Esophagus (tissue), 2 donors: ENCODE results near the gene CTBS. TPM values are rescaled to one million over a fixed set of nuclear protein-coding genes. Genes with fewer than 3 reads are reported as not detected.

Experiments used
- H3K27ac ChIP-seq, 2 donors: one replicate each; pipeline ENCODE4 v1.5.1; 2013; ENCODE audit warnings: low read depth in 2 of 2, mild to moderate bottlenecking in 2 of 2, inconsistent platforms in 1 of 2, low read length in 1 of 2, moderate library complexity in 1 of 2
- H3K27me3 ChIP-seq, 2 donors: one replicate each; pipeline ENCODE4 v1.6.1; 2013; ENCODE audit warnings: low read length in 2 of 2, control low read depth in 1 of 2, mild to moderate bottlenecking in 1 of 2; ENCODE audit not compliant: insufficient read depth in 2 of 2, control insufficient read depth in 1 of 2
- H3K36me3 ChIP-seq, 2 donors: one replicate each; pipeline ENCODE4 v1.6.1; 2013; ENCODE audit warnings: low read length in 1 of 2; ENCODE audit not compliant: control insufficient read depth in 2 of 2, insufficient read depth in 2 of 2
- H3K4me1 ChIP-seq, 2 donors: one replicate each; pipeline ENCODE4 v1.6.1; 2013; ENCODE audit warnings: low read length in 1 of 2; ENCODE audit not compliant: control insufficient read depth in 2 of 2, insufficient read depth in 2 of 2
- H3K4me3 ChIP-seq, 2 donors: one replicate each; pipeline ENCODE4 v1.5.1; 2013; ENCODE audit warnings: low read length in 2 of 2, mild to moderate bottlenecking in 2 of 2, low read depth in 1 of 2, moderate library complexity in 1 of 2
- H3K9me3 ChIP-seq, 2 donors: one replicate each; pipeline ENCODE4 v1.6.1; 2013; ENCODE audit warnings: mild to moderate bottlenecking in 2 of 2, low read depth in 1 of 2, low read length in 1 of 2, moderate library complexity in 1 of 2; ENCODE audit not compliant: control insufficient read depth in 2 of 2, insufficient read depth in 1 of 2
- WGBS, 2 donors: extraction: QIAGEN DNeasy Blood & Tissue Kit; methylation state at CpG; one replicate each; pipeline ENCODE4 v1.1.7; 2013; 5-methylcytosine and 5-hydroxymethylcytosine counted together
- polyA plus RNA-seq, 2 donors: library from polyadenylated mRNA; stranded (reverse); fragments of 200-250 nt; gene quantifications; one replicate each; pipeline ENCODE4 v1.2.3, GENCODE V29; 2013
- donor health status: healthy with polysubstance abuse.
- donor health status: Bipolar disorder and iron deficiency.

CTBS gene
- polyA plus RNA-seq, 2 donors: 3.2 to 6.9 TPM

- 42 to 53% methylated on average over 1 of the region's 1 CpG for whole genome bisulfite sequencing, 2 donors
- Histone ChIP-seq H3K36me3 (no peaks in the 10 kb centered on the region), H3K4me3 (no peak overlapping the region), H3K9me3 (peaks cover 2% of the 10 kb centered on the region in 2 donors), H3K4me1 (no peaks in the 10 kb centered on the region), H3K27ac (no peak overlapping the region), H3K27me3 (no peaks in the 10 kb centered on the region)
These were observed 36.9 kb upstream of the CTBS start for GRCh38 chr1:84611091-84611490.

DNA sequence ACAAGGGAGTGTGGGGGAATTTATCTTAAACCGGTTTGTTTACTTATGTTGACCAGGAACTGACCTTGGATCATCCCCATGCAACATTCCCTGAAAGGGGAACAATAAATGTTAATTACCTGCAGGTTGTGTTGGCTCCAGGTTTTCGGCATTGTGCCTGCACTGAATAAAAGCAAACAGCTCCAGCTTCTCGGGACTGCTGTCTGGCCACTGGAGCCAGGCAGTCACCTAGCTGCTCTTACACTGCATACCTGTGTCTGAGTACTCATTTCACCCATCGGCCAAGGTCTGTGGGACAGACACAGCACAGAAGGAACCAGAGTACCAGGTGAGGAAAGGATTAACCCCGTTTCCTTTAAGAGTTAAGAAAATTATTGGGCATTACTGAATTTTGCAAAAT, 32.7 kb upstream of the CTBS start:
- no peak overlapping the region for H3K27ac ChIP-seq
- no peaks in the 10 kb centered on the region for H3K36me3 ChIP-seq
- H3K9me3 ChIP-seq: peaks cover 2 to 5% of the 10 kb centered on the region in 2 donors
- WGBS, 2 donors: 78 to 81% methylated on average over 5 of the region's 5 CpGs
- H3K4me3 ChIP-seq: no peak overlapping the region
- no peaks in the 10 kb centered on the region for H3K4me1 ChIP-seq
- no peaks in the 10 kb centered on the region for H3K27me3 ChIP-seq

DNA sequence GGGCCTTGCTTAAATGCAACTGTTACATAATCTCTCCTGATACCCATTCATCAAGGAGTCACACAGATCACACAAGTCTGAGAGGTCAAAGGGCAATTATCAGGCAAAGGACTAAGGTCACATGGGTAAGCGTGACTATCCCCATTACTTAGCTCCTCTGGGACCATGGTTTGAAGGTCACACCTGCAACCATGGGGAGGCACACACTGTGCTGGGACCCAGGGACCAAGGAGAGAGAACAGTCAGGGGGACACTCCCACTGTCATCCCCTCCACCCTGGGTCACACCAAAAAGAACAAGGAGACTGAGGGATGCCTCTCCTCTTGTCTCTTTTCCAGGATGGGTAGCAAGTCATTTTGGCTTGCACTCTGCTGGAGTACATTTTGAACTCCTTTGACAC, 30.9 kb upstream of the CTBS start:
- Histone ChIP-seq H3K27me3 (no peaks in the 10 kb centered on the region), H3K27ac (no peak overlapping the region), H3K4me3 (no peak overlapping the region), H3K9me3 (peaks cover 2 to 5% of the 10 kb centered on the region in 2 donors), H3K36me3 (no peaks in the 10 kb centered on the region), H3K4me1 (no peaks in the 10 kb centered on the region)
- 85 to 96% methylated on average over 1 of the region's 1 CpG for WGBS, 2 donors

DNA sequence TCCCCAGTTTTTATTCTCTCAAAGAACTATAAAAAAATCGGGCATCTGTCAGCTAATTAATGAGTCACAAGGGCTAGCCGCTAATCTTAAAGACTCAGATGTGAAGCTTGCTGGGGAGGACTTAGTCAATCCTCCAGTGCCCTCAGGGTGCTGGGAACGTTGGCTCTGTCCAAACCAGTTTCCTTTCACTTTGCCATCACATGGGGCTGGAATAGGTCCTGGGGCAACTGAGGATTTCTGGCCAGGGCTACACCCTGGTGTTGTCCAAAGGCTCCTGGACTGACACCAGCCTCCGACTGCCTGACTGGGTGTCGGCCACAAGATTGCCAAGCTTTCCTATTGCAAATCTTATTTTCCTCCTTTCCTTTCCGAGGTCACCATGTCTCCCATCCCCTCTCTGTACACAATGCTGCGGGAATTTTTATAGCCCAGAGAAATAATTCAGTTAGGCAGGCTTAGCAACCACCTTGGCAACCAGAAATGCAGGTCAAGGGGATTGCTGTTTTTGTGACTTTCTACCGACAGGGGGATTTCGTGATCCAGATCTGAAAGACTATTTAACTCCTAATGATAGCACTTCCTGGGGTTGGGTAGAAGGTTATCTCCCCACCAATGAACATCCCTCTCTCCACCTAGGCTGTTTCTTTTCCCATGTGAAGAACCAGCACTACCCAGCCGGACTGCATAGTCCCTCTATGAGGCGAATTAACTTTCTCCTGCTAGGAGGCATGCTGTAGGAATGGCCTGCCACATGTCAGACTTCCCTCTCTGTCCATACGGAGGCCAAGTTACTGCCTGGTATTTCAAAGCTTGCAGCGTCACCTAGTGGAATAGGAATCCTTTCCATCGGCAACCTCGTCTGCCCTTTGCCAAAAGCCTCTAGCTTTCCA, 29.9 kb upstream of the CTBS start:
- H3K27ac ChIP-seq: peak overlapping the region in 1 of 2 donors; percentile 69
- peaks cover 2 to 5% of the 10 kb centered on the region in 2 donors for H3K9me3 ChIP-seq
- no peaks in the 10 kb centered on the region for H3K4me1 ChIP-seq
- H3K4me3 ChIP-seq: no peak overlapping the region
- 37 to 52% methylated on average over 15 of the region's 15 CpGs for whole genome bisulfite sequencing, 2 donors
- H3K36me3 ChIP-seq: no peaks in the 10 kb centered on the region
- H3K27me3 ChIP-seq: no peaks in the 10 kb centered on the region

GRCh38 chr1:84603223-84603622, 29.0 kb upstream of the CTBS start:
- WGBS, 2 donors: 64 to 65% methylated on average over 2 of the region's 2 CpGs
- H3K27ac ChIP-seq: no peak overlapping the region
- H3K9me3 ChIP-seq: peaks cover 2 to 5% of the 10 kb centered on the region in 2 donors
- H3K4me1 ChIP-seq: no peaks in the 10 kb centered on the region
- H3K36me3 ChIP-seq: no peaks in the 10 kb centered on the region
- H3K4me3 ChIP-seq: no peak overlapping the region
- no peaks in the 10 kb centered on the region for H3K27me3 ChIP-seq

DNA sequence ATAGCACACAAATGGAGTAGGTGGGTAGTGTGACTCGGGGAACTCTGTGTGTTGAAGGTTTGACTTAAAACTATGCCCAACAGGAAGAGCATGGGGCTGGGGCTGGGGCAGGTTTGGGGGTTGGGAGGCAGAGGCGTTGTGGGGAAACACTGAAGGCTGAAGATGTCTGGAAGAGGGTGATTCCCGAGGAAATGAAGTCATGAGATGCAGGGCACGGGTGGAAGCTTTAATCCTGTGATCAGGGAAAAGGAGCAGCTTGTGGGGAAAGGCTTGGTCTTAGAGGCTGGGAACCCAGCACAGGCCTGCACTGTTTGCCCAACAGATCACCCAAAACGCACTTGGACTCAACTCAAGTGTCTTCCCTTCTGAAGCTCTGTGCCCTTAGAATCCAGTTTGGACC, 26.6 kb upstream of the CTBS start:
- H3K27ac ChIP-seq: no peak overlapping the region
- peaks cover 0 to 3% of the 10 kb centered on the region in 2 donors for H3K9me3 ChIP-seq
- no peaks in the 10 kb centered on the region for H3K36me3 ChIP-seq
- H3K4me3 ChIP-seq: no peak overlapping the region
- H3K4me1 ChIP-seq: no peaks in the 10 kb centered on the region
- no peaks in the 10 kb centered on the region for H3K27me3 ChIP-seq
- WGBS, 2 donors: 88 to 89% methylated on average over 5 of the region's 5 CpGs

DNA sequence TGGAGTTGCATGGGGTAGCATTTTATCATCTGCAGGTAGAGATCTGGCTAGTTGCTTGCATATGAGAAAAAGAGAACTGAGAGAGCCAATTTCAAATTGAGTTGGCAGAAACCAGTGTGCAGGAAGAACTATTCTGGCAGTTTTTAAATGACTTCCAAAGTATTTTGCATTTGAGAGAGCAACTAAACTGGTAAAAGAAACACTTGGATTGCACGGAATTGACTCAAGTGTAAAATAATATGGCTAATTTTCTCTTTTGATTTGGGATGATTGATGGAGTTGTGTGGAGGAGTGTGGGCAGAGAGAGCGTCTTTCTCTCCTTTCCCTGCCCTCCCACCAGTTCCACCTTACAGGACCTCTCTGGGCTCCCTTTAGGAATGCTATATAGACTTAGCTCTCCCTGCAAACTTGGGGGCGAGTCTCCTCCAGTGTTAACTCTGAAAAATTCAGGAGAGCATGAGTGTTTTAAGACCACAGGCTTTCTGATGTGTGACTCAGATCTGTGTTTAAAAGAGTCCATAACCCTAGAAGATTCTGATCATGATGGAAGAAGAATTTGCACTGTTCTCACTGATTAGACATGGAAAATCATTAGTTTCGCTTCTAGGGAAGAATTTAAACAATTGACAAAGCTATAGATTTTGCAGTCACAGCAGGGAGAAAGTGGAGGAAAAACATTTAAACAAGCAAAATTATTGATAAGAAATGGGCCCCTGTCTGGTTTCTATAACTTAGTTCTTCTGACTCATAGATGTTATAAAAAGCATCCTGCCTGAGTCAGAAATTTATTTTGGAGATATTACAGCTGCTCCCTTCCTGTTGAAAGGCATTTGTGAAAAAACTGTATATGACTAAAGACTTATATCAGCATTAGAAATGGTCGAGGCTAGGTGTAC, 24.9 kb upstream of the CTBS start:
- WGBS, 2 donors: 46 to 48% methylated on average over 5 of the region's 5 CpGs
- Histone ChIP-seq H3K27me3 (no peaks in the 10 kb centered on the region), H3K4me1 (no peaks in the 10 kb centered on the region), H3K4me3 (no peak overlapping the region), H3K9me3 (no peaks in the 10 kb centered on the region), H3K36me3 (no peaks in the 10 kb centered on the region), H3K27ac (no peak overlapping the region)

DNA sequence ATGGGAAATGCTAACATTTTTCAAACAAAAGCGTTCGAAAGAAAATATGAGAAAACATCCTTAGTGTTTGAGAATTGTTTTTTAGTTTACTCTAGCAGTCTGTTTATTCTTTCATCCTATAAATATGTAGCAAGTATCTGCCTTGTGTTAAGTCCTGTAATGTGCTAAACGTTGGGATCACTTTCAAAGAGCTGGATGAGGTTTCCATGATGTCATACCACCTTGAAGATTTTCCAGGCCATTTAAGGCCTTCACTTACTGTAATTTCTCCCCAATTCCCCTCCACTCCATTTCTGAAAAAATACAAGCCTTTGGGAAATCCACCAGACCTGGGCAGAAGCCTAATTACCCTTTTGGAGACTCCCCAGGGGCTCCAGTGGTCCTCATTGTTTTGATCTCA, 24.2 kb upstream of the CTBS start:
- no peak overlapping the region for H3K4me3 ChIP-seq
- H3K36me3 ChIP-seq: no peaks in the 10 kb centered on the region
- H3K27me3 ChIP-seq: no peaks in the 10 kb centered on the region
- no peak overlapping the region for H3K27ac ChIP-seq
- 69 to 75% methylated on average over 3 of the region's 3 CpGs for WGBS, 2 donors
- no peaks in the 10 kb centered on the region for H3K9me3 ChIP-seq
- H3K4me1 ChIP-seq: no peaks in the 10 kb centered on the region

DNA sequence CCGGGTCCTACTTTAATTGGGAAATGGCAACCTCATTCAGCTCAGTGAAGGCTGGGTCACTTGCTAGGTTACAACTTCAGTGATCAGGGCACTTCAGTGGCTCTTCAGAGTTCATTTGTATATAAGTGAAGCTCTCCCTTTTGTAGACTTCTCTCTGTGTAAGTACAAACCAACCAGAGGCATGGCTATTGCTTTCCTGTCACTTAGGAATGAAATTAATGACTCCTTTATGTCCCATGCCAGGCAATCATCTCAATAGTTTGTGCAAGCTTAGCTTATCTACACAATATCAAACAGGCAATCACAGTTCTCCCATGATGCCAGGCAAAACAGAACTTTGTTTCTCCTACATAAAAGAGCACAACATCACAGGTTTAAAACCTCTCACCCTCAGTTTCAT, 22.8 kb upstream of the CTBS start:
- H3K27ac ChIP-seq: no peak overlapping the region
- H3K4me3 ChIP-seq: no peak overlapping the region
- H3K27me3 ChIP-seq: no peaks in the 10 kb centered on the region
- H3K36me3 ChIP-seq: no peaks in the 10 kb centered on the region
- 87 to 94% methylated on average over 1 of the region's 1 CpG for WGBS, 2 donors
- H3K9me3 ChIP-seq: no peaks in the 10 kb centered on the region
- no peaks in the 10 kb centered on the region for H3K4me1 ChIP-seq
